G401 (cell line): Measurements from ENCODE around the gene RPL10A. TPM values are rescaled to one million over a fixed set of nuclear protein-coding genes. Genes with fewer than 3 reads are reported as not detected.
"Not testable (repeated sequence)": the region's sequence is repeated elsewhere in the genome, so short reads cannot be mapped to it uniquely, and the experiment has no call there.

Source experiments
- DNase-seq: peaks from one replicate; pipeline ENCODE4 v3.0.0-alpha.2; 2015; ENCODE audit warnings: low spot score
- in situ Hi-C: cut with HindIII; loops from 2 replicates; pipeline ENCODE4 v1.10.0; 2016; ENCODE audit warnings: low sequenced_read_pairs, mixed read lengths
- total RNA-seq: library from RNA; depleted of rRNA; stranded (reverse); fragments of >200 nt; shearing (Covaris generic); gene quantifications from 2 replicates; pipeline ENCODE4 v1.2.3, GENCODE V29; 2014

The RPL10A gene
- total RNA-seq, 1 experiment from 2014 or later = 3,184 TPM

GRCh38 chr6:35499372-35499771 lies 31.2 kb downstream of the RPL10A start:
- DNase-seq = no peak
- in situ Hi-C loops = no loop called here

- DNase-seq = no peak
- in situ Hi-C loops = no loop called here
These were observed 32.6 kb downstream of the RPL10A start for GRCh38 chr6:35500782-35501181.

- in situ Hi-C loops = no loop called here
- no peak for DNase-seq
These were observed 33.6 kb downstream of the RPL10A start for GRCh38 chr6:35501784-35502183.

- in situ Hi-C loops = no loop called here
- DNase-seq = no peak
These were observed 35.3 kb downstream of the RPL10A start for GRCh38 chr6:35503534-35503933.

GRCh38 chr6:35505999-35506412 lies 37.8 kb downstream of the RPL10A start:
- in situ Hi-C loops = no loop called here
- DNase-seq = no peak

GRCh38 chr6:35506536-35506935 lies 38.3 kb downstream of the RPL10A start:
- in situ Hi-C loops = no loop called here
- no peak for DNase-seq

GRCh38 chr6:35507221-35507620 lies 39.0 kb downstream of the RPL10A start:
- no peak for DNase-seq
- in situ Hi-C loops = no loop called here

GRCh38 chr6:35508027-35508426 lies 39.8 kb downstream of the RPL10A start:
- DNase-seq = no peak
- in situ Hi-C loops = no loop called here

- DNase-seq = no peak
- in situ Hi-C loops = no loop called here
These were observed 40.3 kb downstream of the RPL10A start for GRCh38 chr6:35508542-35508941.

GRCh38 chr6:35510916-35511561 lies 42.8 kb downstream of the RPL10A start:
- DNase-seq = no peak
- in situ Hi-C loops = no loop called here

- in situ Hi-C loops = no loop called here
- no peak for DNase-seq
These were observed 43.4 kb downstream of the RPL10A start for GRCh38 chr6:35511562-35511941.

- DNase-seq = no peak
- in situ Hi-C loops = no loop called here
These were observed 43.8 kb downstream of the RPL10A start for GRCh38 chr6:35512006-35512405.

- in situ Hi-C loops = no loop called here
- no peak for DNase-seq
These were observed 44.5 kb downstream of the RPL10A start, which contains the start of gene TULP1 for GRCh38 chr6:35512740-35513139. Gene TULP1, minus strand, starts transcription at chr6:35512896. Its CDS starts 38 bp downstream, at chr6:35512858.

GRCh38 chr6:35514587-35514986 lies 46.4 kb downstream of the RPL10A start:
- in situ Hi-C loops = no loop called here
- DNase-seq = no peak

GRCh38 chr6:35515939-35516338 lies 47.7 kb downstream of the RPL10A start:
- in situ Hi-C loops, DNase-seq: not testable (repeated sequence)

GRCh38 chr6:35516712-35517111 lies 48.5 kb downstream of the RPL10A start:
- DNase-seq = no peak
- in situ Hi-C loops = no loop called here

- in situ Hi-C loops, DNase-seq: not testable (repeated sequence)
These were observed 49.8 kb downstream of the RPL10A start for GRCh38 chr6:35517978-35518377.

GRCh38 chr6:35518566-35519312 lies 50.5 kb downstream of the RPL10A start:
- in situ Hi-C loops = no loop called here
- DNase-seq = no peak

GRCh38 chr6:35519313-35520015 lies 51.3 kb downstream of the RPL10A start:
- DNase-seq = no peak
- in situ Hi-C loops = no loop called here
